GM12891 (cell line): ENCODE measurements around the gene KCTD1.

Source experiments
- PAX5 ChIP-seq: IDR thresholded peaks from 2 replicates; pipeline ENCODE4 v1.6.1; 2011; ENCODE audit warnings: low read length, moderate library complexity, mild to moderate bottlenecking; ENCODE audit not compliant: insufficient read depth, severe bottlenecking
- POLR2A ChIP-seq: IDR thresholded peaks from 2 replicates; pipeline ENCODE4 v1.6.1; 2011; ENCODE audit warnings: low read depth, low read length, control low read depth
- SPI1 ChIP-seq: IDR thresholded peaks from 2 replicates; pipeline ENCODE4 v1.6.1; 2011; ENCODE audit warnings: low read depth, low read length, control low read depth

DNA sequence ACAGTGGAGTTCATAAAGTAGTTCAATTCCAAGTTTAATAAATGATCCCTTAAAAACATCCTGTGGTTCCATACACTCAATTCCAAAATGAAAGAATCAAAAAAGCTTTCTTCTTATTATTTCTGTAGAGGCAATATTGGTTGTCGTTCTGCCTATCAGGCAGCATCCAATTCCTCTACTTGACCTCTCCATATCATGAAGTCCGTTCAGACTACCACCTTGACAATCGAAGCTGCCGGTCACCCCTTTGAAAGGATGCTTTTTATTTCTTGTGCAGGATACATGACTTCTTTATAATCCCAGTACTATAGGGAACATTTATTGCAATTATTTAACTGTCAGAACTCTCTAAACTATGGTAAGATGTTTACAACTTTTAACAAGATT, 3.3 kb upstream of the KCTD1 start:
- TF ChIP-seq SPI1 (no peak), POLR2A (no peak), PAX5 (no peak)
